HG03342 (cell line): ENCODE results near the gene SLC4A3.

Source experiments
- ATAC-seq: cut with Tn5 transposase; IDR thresholded peaks from one replicate; pipeline ENCODE4 v1.9.1; 2021; ENCODE audit warnings: mild to moderate bottlenecking, moderate library complexity; ENCODE audit not compliant: unreplicated experiment

The SLC4A3 gene, protein sequence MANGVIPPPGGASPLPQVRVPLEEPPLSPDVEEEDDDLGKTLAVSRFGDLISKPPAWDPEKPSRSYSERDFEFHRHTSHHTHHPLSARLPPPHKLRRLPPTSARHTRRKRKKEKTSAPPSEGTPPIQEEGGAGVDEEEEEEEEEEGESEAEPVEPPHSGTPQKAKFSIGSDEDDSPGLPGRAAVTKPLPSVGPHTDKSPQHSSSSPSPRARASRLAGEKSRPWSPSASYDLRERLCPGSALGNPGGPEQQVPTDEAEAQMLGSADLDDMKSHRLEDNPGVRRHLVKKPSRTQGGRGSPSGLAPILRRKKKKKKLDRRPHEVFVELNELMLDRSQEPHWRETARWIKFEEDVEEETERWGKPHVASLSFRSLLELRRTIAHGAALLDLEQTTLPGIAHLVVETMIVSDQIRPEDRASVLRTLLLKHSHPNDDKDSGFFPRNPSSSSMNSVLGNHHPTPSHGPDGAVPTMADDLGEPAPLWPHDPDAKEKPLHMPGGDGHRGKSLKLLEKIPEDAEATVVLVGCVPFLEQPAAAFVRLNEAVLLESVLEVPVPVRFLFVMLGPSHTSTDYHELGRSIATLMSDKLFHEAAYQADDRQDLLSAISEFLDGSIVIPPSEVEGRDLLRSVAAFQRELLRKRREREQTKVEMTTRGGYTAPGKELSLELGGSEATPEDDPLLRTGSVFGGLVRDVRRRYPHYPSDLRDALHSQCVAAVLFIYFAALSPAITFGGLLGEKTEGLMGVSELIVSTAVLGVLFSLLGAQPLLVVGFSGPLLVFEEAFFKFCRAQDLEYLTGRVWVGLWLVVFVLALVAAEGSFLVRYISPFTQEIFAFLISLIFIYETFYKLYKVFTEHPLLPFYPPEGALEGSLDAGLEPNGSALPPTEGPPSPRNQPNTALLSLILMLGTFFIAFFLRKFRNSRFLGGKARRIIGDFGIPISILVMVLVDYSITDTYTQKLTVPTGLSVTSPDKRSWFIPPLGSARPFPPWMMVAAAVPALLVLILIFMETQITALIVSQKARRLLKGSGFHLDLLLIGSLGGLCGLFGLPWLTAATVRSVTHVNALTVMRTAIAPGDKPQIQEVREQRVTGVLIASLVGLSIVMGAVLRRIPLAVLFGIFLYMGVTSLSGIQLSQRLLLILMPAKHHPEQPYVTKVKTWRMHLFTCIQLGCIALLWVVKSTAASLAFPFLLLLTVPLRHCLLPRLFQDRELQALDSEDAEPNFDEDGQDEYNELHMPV

GRCh38 chr2:219627103-219628100 is at the start of gene SLC4A3:
Gene SLC4A3, plus strand, starts transcription at chr2:219627630. Its CDS starts 363 bp downstream, at chr2:219627993.
- ATAC-seq = no peak

DNA sequence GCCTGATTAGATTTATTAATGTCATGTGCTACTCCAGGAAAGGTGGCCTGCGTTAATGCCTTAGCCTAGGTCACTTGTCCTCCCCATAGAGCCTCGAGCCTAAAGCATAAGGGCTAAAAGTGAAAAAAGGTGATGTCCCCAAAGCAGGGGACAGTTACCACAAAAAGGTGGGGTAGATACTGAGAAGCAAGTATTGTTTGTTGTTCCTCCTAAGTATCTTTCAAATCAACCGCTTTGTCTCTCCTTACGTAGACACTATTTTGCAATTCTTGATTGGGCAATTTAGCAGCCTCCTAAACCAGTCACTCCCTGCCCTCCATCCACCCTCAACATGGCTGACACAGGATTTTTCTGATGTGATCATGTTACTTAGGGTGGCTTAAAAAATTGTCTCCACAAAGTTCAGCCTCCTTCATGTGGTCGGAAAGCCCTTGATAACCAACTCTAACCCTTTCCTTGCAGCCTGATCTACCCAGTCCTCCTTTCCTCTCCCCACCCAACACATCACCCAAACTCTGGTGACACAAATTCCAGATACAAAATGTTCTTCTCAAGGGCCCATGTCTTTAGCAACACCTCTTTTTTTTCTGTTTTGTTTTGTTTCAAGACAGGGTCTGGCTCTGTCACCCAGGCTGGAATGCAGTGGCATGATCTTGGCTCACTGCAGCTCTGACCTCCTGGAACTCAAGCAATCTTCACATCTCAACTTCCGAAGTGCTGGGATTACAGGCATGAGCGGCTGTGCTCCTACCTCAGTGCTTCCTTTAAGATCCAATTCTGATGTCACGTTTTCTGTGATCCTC is 48.4 kb upstream of the SLC4A3 start:
- no peak for ATAC-seq

DNA sequence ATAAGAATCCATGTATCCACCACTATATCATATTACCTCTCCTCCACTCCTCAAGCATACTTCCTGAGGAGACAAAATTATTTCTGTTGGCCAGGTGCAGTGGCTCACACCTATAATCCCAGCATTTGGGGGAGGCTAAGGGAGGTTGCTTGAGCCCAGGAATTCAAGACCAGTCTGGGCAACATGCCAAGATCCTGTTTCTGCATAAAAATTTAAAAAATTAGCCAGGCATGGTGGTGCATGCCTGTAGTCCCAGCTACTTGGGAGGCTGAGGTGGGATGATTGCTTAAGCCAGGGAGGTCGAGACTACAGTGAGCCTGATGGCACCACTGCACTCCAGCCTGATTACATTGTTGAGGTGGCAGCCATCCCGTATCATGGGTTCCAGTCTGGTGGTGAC is 46.1 kb upstream of the SLC4A3 start:
- no peak for ATAC-seq

GRCh38 chr2:219591091-219591490 is 36.3 kb upstream of the SLC4A3 start:
- no peak for ATAC-seq

DNA sequence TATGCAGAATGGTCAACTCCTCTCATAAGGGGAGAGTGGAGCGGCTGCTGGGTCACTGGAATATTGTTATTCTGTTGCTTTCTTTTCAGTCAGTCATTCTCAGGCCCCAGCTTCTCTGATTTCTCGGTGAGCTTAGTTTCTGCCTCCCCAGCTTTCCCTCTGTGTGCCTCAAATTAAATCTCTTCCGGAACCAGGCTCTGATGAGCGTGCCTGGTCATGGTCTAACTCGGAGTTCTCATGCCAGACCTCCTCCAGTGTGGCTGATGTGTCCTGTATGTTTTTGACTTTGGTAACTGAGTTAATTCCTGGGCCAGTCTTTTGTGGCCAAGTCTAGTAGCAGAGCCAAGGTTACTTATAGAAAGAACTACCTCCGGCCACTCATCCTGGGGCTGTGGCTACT is 34.7 kb upstream of the SLC4A3 start:
- ATAC-seq = no peak

GRCh38 chr2:219593154-219593553 is 34.3 kb upstream of the SLC4A3 start:
- no peak for ATAC-seq

- ATAC-seq = no peak
Observed at GRCh38 chr2:219595256-219595655, 32.2 kb upstream of the SLC4A3 start.

DNA sequence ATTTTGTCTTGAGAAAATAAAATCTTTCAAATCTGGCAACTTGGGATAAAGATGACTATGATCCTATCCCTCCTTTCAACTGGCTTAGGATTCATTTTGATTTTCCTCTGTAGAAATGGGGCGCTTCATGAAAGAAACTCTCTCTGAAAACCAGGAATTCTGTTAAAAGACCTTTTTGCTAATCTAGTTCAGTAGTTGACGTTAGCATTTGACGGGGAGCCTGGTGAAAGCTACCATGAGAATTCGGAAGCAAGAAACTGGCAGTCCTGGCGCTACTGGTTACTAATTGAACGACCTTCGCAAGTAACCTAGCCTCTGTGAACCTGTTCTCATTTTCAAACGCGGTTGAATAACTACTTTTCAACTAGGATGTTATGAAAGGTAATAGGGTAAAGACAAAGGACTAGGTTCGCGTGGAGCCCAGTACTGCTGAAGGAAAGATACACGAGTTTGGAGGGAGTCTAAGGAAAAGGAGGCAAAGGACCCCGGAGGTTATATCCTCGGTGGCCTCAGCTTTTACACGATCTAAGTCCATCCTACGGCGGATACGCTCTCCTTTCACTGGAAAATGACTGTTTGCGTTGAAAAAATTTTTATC is 30.4 kb upstream of the SLC4A3 start:
- ATAC-seq = peak; percentile 13

GRCh38 chr2:219597552-219598307 is 29.7 kb upstream of the SLC4A3 start, which contains the start of gene STK11IP:
Gene STK11IP, plus strand, starts transcription at chr2:219597857. Its CDS starts 263 bp downstream, at chr2:219598120.
- ATAC-seq = peak; percentile 91

GRCh38 chr2:219598308-219599078 is 28.9 kb upstream of the SLC4A3 start:
- no peak for ATAC-seq

DNA sequence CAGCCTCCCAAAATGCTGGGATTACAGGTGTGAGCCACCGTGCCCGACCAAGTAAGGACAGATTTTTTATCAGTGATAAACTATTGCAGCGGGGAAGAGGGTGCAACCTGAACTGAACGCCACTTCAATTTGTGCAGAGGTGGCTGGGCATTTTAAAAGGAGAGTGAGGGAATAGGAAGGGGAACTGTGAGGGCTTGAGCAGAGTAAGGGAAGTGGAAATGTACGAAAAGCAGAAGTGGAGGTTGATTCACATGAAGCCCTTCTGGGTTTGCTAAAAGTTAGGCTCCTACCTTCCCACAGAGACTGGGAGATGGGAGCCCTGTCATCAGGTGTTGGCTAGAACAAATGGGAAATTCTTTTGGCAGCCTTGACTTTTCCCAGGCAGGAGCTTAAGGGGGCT is 23.7 kb upstream of the SLC4A3 start:
- ATAC-seq = no peak

DNA sequence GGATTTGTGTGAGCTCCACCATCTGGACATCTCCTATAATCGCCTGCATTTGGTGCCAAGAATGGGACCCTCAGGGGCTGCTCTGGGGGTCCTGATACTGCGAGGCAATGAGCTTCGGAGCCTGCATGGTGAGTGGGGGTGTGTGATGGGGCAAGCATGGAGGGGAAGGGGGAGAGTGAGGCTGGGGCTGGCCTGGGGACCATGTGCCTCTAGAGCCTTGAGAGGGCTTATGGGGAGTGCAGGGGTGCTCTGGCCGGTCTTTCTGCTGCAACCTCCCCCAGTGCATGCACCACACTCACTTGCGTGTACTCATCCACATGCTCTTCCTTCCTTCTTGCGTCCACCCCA is 21.8 kb upstream of the SLC4A3 start:
- no peak for ATAC-seq

DNA sequence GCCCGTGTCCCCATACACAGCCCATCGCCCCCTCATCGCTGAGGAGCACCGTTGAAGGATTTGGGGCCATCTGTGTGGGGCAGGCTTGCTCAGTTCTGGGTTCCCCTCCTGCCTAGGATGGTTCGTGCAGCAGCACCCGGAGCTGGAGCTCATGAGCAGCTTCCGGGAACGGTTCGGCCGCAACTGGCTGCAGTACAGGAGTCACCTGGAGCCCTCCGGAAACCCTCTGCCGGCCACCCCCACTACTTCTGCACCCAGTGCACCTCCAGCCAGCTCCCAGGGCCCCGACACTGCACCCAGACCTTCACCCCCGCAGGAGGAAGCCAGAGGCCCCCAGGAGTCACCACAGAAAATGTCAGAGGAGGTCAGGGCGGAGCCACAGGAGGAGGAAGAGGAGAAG is 19.5 kb upstream of the SLC4A3 start:
- ATAC-seq = no peak

GRCh38 chr2:219608399-219608964 is 18.9 kb upstream of the SLC4A3 start:
- no peak for ATAC-seq

DNA sequence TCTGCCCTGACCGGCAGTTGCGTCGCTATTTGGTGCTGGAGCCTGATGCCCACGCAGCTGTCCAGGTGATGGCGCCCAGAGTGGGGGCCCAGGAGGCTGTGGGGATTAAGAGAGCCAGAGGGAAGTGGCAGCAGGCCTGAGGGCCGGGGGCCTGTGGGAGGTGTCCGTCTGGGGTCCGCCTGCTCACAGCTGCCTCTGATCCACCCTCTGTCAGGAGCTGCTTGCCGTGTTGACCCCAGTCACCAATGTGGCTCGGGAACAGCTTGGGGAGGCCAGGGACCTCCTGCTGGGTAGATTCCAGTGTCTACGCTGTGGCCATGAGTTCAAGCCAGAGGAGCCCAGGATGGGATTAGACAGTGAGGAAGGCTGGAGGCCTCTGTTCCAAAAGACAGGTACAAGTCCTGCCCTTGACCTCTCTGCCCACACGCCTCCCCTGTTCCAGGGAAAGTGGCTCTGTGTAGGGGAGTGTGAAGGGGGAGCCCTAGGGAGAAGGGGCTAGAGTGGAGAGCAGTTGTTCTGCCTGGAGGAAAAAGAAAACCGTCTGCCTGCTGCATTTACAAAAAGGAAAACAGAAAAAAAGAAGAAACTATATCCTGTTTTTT is 18.2 kb upstream of the SLC4A3 start:
- no peak for ATAC-seq

GRCh38 chr2:219611306-219611705 is 16.1 kb upstream of the SLC4A3 start:
- no peak for ATAC-seq
